Osteocyte (in vitro differentiated cells): Measurements from ENCODE around the gene LHFPL4. TPM values are rescaled to one million over a fixed set of nuclear protein-coding genes. Genes with fewer than 3 reads are reported as not detected.

Experiments
- DNase-seq: peaks from one replicate; pipeline ENCODE4 v3.0.0; 2021; ENCODE audit warnings: mixed read lengths; ENCODE audit not compliant: unreplicated experiment; ENCODE audit errors: extremely low spot score
- H3K27ac Mint-ChIP-seq: one replicate; pipeline ENCODE4 v1.8.0; 2021; ENCODE audit warnings: mild to moderate bottlenecking, mixed read lengths; ENCODE audit not compliant: unreplicated experiment
- H3K27me3 Mint-ChIP-seq: one replicate; pipeline ENCODE4 v1.8.0; 2021; ENCODE audit warnings: mixed read lengths; ENCODE audit not compliant: unreplicated experiment
- H3K36me3 Mint-ChIP-seq: one replicate; pipeline ENCODE4 v1.8.0; 2021; ENCODE audit warnings: mixed read lengths; ENCODE audit not compliant: unreplicated experiment
- H3K4me1 Mint-ChIP-seq: one replicate; pipeline ENCODE4 v1.8.0; 2021; ENCODE audit warnings: mixed read lengths; ENCODE audit not compliant: unreplicated experiment
- H3K4me3 Mint-ChIP-seq: one replicate; pipeline ENCODE4 v1.8.0; 2021; ENCODE audit warnings: mild to moderate bottlenecking, moderate library complexity, mixed read lengths; ENCODE audit not compliant: unreplicated experiment
- H3K9me3 Mint-ChIP-seq: one replicate; pipeline ENCODE4 v1.8.0; 2021; ENCODE audit warnings: mixed read lengths; ENCODE audit not compliant: unreplicated experiment
- CTCF ChIP-seq: fragments of 200-600 bp; sonication (generic); IDR thresholded peaks from 2 replicates; pipeline ENCODE4 v1.5.0; 2021; ENCODE audit warnings: antibody characterized with exemption, mild to moderate bottlenecking, moderate library complexity
- total RNA-seq: library from RNA; stranded (reverse); gene quantifications from 2 replicates; pipeline ENCODE4 v1.2.1, GENCODE V29; 2021

LHFPL4 gene
- total RNA-seq, 1 donor from 2014 or later: not detected

GRCh38 chr3:9455596-9456131 is 98.0 kb downstream of the LHFPL4 start:
- peaks cover 50% of the 10 kb centered on the region for H3K36me3 Mint-ChIP-seq
- no peak for TF ChIP-seq CTCF
- H3K27me3 Mint-ChIP-seq: no peaks in the 10 kb centered on the region
- DNase-seq: no peak
- H3K27ac Mint-ChIP-seq: no peak overlapping the region
- H3K4me3 Mint-ChIP-seq: no peak overlapping the region
- no peaks in the 10 kb centered on the region for H3K9me3 Mint-ChIP-seq
- H3K4me1 Mint-ChIP-seq: peaks cover 3% of the 10 kb centered on the region

- H3K9me3 Mint-ChIP-seq: no peaks in the 10 kb centered on the region
- H3K27ac Mint-ChIP-seq: peak overlapping the region; percentile 44
- H3K36me3 Mint-ChIP-seq: peaks cover 58% of the 10 kb centered on the region
- H3K4me1 Mint-ChIP-seq: peaks cover 3% of the 10 kb centered on the region
- no peak overlapping the region for H3K4me3 Mint-ChIP-seq
- no peaks in the 10 kb centered on the region for H3K27me3 Mint-ChIP-seq
- no peak for TF ChIP-seq CTCF
- no peak for DNase-seq
Measured at GRCh38 chr3:9452417-9452816, 101.2 kb downstream of the LHFPL4 start.

GRCh38 chr3:9450991-9451390 is 102.6 kb downstream of the LHFPL4 start:
- Mint-ChIP-seq H3K4me3 (no peak overlapping the region), H3K9me3 (no peaks in the 10 kb centered on the region), H3K27ac (no peak overlapping the region), H3K27me3 (no peaks in the 10 kb centered on the region), H3K4me1 (peaks cover 3% of the 10 kb centered on the region), H3K36me3 (peaks cover 65% of the 10 kb centered on the region)
- no peak for DNase-seq
- TF ChIP-seq CTCF: no peak

- no peak overlapping the region for H3K27ac Mint-ChIP-seq
- TF ChIP-seq CTCF: no peak
- peaks cover 65% of the 10 kb centered on the region for H3K36me3 Mint-ChIP-seq
- H3K27me3 Mint-ChIP-seq: no peaks in the 10 kb centered on the region
- H3K4me3 Mint-ChIP-seq: no peak overlapping the region
- DNase-seq: no peak
- no peaks in the 10 kb centered on the region for H3K9me3 Mint-ChIP-seq
- H3K4me1 Mint-ChIP-seq: peaks cover 3% of the 10 kb centered on the region
Measured at GRCh38 chr3:9450126-9450525, 103.5 kb downstream of the LHFPL4 start.

GRCh38 chr3:9448643-9449042 is 105.0 kb downstream of the LHFPL4 start:
- Mint-ChIP-seq H3K27me3 (no peaks in the 10 kb centered on the region), H3K9me3 (no peaks in the 10 kb centered on the region), H3K4me3 (no peak overlapping the region), H3K27ac (no peak overlapping the region), H3K4me1 (peaks cover 3% of the 10 kb centered on the region), H3K36me3 (peaks cover 74% of the 10 kb centered on the region)
- no peak for DNase-seq
- no peak for TF ChIP-seq CTCF

Other genes with a start within 250 kb of the LHFPL4 start
- gene THUMPD3, start 190.8 kb downstream of the LHFPL4 start, total RNA-seq: 43.2 and 45.4 TPM in 2 replicates
- 154 and 161 TPM in 2 replicates for gene SETD5, start 156.2 kb downstream of the LHFPL4 start, total RNA-seq
- gene MTMR14, start 95.7 kb upstream of the LHFPL4 start, total RNA-seq: 40.1 and 42.7 TPM in 2 replicates
- 0.26 TPM in 1 of 2 replicates, not detected in the other for gene CPNE9, start 150.0 kb upstream of the LHFPL4 start, total RNA-seq
- gene BRPF1, start 177.9 kb upstream of the LHFPL4 start, total RNA-seq: 18.3 and 23.0 TPM in 2 replicates
- gene OGG1, start 196.1 kb upstream of the LHFPL4 start, total RNA-seq: 34.8 and 37.9 TPM in 2 replicates
- gene CAMK1, start 216.1 kb upstream of the LHFPL4 start, total RNA-seq: 8.8 and 10.7 TPM in 2 replicates
- 63.4 and 66.0 TPM in 2 replicates for gene TADA3, start 238.7 kb upstream of the LHFPL4 start, total RNA-seq
- gene ARPC4, start 239.3 kb upstream of the LHFPL4 start, total RNA-seq: 140 and 142 TPM in 2 replicates